HG03045 (cell line): ENCODE measurements around the gene GABPB2.

Source experiments
- ATAC-seq: cut with Tn5 transposase; IDR thresholded peaks from one replicate; pipeline ENCODE4 v1.9.1; 2021; ENCODE audit warnings: mild to moderate bottlenecking, moderate library complexity; ENCODE audit not compliant: unreplicated experiment

The GABPB2 gene

DNA sequence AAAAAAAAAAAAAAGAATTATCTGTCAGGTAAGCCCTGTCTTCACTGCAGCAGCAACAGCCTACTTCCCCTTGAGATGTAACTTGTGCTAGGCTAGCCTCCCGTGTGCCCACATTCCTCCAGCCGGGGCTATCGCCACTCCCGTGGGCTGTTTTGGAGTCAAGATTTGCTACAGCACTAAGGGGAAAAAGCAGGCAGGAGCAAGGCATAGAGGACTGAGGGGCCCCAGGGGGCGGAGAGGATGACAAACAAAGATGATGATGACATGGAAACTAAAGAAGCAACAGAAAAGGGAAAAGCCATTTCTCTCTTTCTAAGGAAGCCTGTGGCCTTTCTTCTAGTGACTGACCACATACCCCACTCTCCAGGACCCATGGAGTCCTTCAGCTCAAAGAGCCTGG lies 87.8 kb downstream of the GABPB2 start:
- no peak for ATAC-seq

DNA sequence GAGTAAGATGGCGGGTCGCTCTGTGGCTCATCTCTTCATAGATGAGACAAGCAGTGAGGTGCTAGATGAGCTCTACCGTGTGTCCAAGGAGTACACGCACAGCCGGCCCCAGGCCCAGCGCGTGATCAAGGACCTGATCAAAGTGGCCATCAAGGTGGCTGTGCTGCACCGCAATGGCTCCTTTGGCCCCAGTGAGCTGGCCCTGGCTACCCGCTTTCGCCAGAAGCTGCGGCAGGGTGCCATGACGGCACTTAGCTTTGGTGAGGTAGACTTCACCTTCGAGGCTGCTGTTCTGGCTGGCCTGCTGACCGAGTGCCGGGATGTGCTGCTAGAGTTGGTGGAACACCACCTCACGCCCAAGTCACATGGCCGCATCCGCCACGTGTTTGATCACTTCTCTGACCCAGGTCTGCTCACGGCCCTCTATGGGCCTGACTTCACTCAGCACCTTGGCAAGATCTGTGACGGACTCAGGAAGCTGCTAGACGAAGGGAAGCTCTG lies 88.2 kb downstream of the GABPB2 start:
- no peak for ATAC-seq

DNA sequence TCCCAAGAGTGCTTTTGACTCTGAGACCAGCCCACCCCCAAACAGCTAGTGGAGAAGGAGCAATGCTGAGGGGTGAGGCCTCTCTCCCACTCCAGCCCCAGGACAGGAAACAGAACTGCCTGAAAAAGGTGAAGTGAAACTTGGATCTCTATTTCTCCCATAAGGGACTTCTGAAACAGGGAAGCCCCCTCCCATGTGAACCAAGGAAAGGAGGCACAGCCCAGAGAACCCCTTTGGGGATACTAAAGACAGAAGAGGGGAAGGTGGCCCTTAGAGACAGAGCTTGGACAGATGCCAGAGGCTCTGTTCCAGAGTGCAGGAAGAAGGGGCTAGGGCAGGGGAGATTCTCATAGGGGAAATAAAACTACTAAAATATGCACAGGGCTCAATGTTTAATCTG lies 88.8 kb downstream of the GABPB2 start:
- no peak for ATAC-seq

DNA sequence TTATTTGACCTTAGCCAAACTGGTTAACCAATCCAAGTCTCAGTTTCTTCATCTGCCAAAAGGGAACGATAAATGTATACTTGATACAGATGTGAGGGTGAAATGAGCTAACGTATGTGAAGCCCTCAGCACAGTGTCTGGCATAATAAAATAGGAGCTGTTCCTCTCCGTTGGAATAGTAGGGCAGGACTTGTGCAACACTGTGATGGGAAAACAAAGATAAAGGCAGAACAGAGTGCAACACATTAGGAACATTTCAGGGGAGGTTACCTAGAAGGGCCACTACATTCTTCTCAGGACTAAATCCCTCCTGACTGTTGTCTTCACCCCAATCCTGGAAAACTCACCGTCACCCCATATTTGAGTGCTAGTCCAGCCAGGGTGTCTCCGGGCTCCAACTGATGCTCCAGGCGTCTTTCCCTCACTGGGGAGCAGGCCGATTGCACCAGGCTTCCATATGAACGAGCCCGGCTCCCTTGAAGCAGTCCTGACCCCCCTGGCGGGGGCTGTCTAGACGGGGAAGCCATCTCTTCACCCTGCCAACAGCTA lies 94.2 kb downstream of the GABPB2 start:
- no peak for ATAC-seq

DNA sequence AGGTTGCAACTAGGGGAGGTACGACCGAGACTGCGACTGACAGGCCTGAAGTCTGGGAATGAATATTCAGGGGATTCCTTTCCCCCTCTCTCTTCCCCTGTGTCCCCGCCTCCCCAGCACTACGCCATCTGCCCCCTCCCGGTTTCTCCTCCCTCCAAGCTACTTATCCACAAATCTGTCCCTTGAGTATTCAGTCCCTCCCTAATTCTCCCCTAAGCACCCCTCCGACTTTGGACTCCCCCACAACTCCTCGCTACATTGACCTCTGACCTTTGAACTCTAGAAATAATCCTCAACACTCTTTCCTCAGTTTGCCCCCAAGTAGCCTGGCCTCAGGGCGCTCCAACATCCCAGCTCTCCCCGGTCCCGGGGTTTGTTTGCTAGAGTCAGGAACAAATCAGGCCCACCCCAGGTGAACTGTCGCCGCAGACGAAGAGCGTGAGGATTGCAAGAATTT lies 94.7 kb downstream of the GABPB2 start:
- ATAC-seq: no peak

DNA sequence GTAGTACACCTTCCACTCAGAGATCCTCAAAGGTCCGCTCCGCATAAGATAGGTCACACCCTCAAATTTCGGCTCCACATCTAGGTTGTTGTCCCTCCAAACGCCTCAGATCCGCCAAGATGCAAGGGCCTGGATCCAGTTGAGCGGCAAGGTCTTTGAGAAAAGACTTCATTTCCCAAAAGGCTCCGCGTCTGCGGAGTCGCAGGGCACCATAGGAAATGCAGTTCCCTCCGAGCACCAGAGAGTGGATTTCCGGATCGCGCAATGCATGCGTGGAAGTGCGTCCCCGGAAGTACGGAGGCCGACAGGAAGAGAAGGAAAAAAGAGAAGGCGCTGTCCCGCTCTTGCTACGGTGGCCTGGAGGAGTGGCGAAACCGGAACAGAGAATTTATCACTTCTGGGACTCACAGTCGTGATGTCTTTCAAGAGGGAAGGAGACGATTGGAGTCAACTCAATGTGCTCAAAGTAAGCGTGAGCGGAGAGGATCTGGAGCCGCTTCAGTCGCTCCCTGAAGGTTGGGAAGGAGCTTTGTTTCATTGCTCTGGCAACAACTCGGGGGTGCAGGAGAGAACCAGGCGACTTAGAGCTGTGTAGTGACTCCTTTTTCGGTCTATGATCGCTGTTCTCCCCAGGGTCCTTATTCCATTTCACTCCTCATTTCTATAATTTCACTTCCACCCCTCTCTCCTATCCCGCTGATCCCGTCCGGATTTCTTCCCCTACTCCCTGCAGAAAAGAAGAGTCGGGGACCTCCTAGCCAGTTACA lies 95.4 kb downstream of the GABPB2 start, which contains the start of the genes LYSMD1 and SCNM1:
Gene LYSMD1 (minus strand): TSS at position 165 of the 767 bp plus-strand sequence. CDS start 644 bp downstream, outside the sequence.
Gene SCNM1 (plus strand): TSS at position 407 of the 767 bp plus-strand sequence. CDS start 9 bp downstream, at position 416.
- peak; percentile 86 for ATAC-seq

DNA sequence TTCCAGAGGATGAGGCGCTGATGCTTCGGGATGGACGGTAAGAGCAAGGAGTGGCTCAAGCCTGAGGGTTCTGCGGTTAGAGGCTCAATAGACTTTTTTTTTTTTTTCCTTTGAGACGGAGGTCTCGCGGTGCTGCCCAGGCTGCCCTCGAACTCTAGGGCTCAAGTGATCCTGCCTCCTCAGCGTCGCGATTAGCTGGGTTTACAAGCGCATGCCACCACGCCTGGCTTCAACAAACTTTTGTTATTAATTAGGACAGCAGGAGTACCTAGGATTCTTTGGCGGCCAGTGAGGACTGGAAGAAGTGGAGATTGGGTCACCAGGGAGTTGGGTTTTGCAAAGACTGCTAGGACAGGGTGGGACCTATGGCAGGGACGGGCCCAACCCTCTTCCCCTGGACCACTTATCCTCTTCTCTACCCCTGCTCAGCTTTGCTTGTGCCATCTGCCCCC lies 96.0 kb downstream of the GABPB2 start:
- ATAC-seq: no peak

DNA sequence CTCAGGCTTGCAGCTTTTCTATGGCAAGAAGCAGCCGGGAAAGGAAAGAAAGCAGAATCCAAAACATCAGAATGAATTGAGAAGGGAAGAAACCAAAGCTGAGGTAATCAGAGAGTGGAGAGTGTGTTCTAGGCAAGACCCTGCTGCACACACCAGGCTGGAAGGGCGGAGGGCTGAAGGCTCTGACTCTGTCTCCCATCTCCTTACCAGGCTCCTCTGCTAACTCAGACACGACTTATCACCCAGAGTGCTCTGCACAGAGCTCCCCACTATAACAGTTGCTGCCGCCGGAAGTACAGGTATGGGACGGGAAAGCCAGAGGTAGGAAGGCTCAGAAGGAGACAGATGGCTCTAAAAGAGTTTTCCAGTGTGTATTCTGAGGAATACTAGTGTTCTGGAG lies 96.6 kb downstream of the GABPB2 start:
- no peak for ATAC-seq

DNA sequence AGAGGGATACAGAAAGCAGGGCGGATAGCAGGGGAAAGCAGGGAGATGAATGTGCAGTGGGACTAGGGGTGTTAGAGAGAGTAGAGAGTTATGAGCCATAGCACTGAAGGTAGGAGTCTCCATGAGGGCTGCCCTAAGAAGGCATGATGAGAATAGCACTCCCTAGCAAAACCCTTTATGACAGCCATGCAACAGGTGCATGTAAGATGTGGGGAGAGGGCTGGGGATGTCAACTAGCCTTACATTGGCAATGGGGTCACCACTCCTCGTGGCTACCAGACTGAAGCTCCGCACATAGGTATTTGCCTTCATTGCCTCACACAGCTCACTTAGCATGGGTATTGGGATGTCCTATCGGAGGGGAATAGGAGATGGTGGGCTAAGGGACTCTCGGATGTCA lies 100.6 kb downstream of the GABPB2 start:
- ATAC-seq: no peak
